Prostate gland (tissue), 2 donors: Measurements from ENCODE around the gene NTSR2. TPM values are rescaled to one million over a fixed set of nuclear protein-coding genes. Genes with fewer than 3 reads are reported as not detected.
"Not testable (repeated sequence)": the region's sequence is repeated elsewhere in the genome, so short reads cannot be mapped to it uniquely, and the experiment has no call there.

ENCODE experiments used
- DNase-seq: peaks from one replicate; pipeline ENCODE4 v3.0.0-alpha.2; 2019; ENCODE audit warnings: low spot score
- H3K27ac ChIP-seq, 2 donors: fragments of 200-600 bp; sonication (generic); 2 replicates each; pipeline ENCODE4 v1.5.1; 2017 to 2019
- H3K27me3 ChIP-seq: fragments of 200-600 bp; sonication (generic); replicated peaks from 2 replicates; pipeline ENCODE4 v1.5.1; 2019; ENCODE audit not compliant: insufficient read depth
- H3K36me3 ChIP-seq, 2 donors: fragments of 200-600 bp; sonication (generic); 1 replicate in 1 of 2; 2 replicates in 1 of 2; pipeline versions ENCODE4 v1.5.1 to v1.8.1; 2017 to 2019
- H3K4me1 ChIP-seq: fragments of 200-600 bp; sonication (generic); replicated peaks from 2 replicates; pipeline ENCODE4 v1.5.1; 2019
- H3K4me3 ChIP-seq, 2 donors: fragments of 200-600 bp; sonication (generic); 2 replicates each; pipeline ENCODE4 v1.5.1; 2017 to 2019
- H3K9me3 ChIP-seq: fragments of 200-600 bp; sonication (generic); 2 replicates; pipeline ENCODE4 v1.5.1; 2017
- POLR2A ChIP-seq: fragments of 450-650 bp; IDR thresholded peaks from one replicate; pipeline ENCODE4 v1.6.1; 2016; ENCODE audit warnings: antibody characterized with exemption, mild to moderate bottlenecking
- POLR2AphosphoS5 ChIP-seq: sonication (generic); formaldehyde crosslinking; IDR thresholded peaks from one replicate; pipeline ENCODE4 v1.6.1; 2017; ENCODE audit warnings: antibody characterized with exemption
- WGBS: methylation state at CpG from one replicate; pipeline ENCODE4 v1.1.5; 2018; 5-methylcytosine and 5-hydroxymethylcytosine counted together
- intact Hi-C: fragments of 100-400 bp; cut with DNase I; formaldehyde crosslinking; loops from one replicate; pipeline ENCODE4 v1.14.2; 2022
- total RNA-seq, 2 donors: library from RNA; depleted of rRNA; stranded (reverse); fragments of >200 nt; gene quantifications; one replicate each; pipeline ENCODE4 v1.1.0, GENCODE V29; 2016
- TF ChIP-seq, protein P1 (sequence below), 4 experiments: fragments of 200-600 bp in 2 of 4; fragments of 450-650 bp in 2 of 4; sonication (generic) in 2 of 4; IDR thresholded peaks; 1 replicate in 3 of 4; 2 replicates in 1 of 4; pipeline ENCODE4 v1.5.1; 2016 to 2019; ENCODE audit warnings: antibody characterized with exemption in 4 of 4, mild to moderate bottlenecking in 2 of 4, moderate library complexity in 2 of 4

NTSR2 gene
- total RNA-seq, 2 donors from 2014 or later = 0.34 TPM; not detected in 1

DNA sequence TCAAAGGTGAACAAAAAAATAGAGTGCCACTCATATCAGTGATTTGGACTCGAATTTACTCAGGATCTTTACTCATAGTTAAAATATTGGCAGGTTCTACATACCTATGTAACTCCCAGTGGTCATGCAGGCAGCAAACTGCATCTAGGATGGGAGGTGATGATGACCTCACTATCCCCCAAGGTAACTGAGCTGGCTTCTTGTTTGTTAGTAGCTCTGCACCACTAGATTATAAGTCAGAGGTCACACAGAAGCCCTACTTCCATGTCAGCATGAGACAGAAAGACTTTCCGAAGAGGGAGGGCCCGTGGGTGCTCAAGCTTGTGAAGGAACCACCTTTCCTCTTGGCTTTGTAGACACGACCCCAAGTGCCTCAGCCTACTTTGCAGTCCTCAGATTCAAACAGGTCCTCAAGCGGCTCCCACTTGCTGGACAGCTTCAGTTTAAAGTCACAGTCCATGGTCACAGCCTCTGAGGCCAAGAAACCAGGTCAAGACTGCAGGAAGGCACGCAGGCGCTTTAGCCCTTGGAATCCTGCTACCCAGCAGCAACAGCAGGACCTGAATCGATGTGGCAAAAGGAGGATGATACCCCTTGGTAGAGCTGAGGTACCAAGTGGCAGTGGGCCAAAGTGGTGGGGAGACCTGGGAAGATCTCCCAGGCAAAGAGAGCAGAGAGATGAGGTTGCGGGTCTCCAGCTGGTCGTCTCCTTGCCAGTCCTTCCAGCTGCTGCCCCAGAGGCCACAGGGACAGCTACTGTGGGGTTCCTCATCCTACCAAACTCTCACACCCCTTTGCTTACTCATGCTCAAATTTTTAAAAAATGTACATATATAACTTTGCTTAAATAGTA is 4.3 kb downstream of the NTSR2 start:
- Histone ChIP-seq H3K36me3 (no peaks in the 10 kb centered on the region), H3K27me3 (no peaks in the 10 kb centered on the region), H3K27ac (no peak overlapping the region), H3K9me3 (no peaks in the 10 kb centered on the region), H3K4me3 (no peak overlapping the region), H3K4me1 (no peaks in the 10 kb centered on the region)
- WGBS = 82% methylated on average over 10 of the region's 10 CpGs
- intact Hi-C loops = no loop called here
- TF ChIP-seq POLR2AphosphoS5 (no peak), POLR2A (no peak)
- TF ChIP-seq, protein P1, sequence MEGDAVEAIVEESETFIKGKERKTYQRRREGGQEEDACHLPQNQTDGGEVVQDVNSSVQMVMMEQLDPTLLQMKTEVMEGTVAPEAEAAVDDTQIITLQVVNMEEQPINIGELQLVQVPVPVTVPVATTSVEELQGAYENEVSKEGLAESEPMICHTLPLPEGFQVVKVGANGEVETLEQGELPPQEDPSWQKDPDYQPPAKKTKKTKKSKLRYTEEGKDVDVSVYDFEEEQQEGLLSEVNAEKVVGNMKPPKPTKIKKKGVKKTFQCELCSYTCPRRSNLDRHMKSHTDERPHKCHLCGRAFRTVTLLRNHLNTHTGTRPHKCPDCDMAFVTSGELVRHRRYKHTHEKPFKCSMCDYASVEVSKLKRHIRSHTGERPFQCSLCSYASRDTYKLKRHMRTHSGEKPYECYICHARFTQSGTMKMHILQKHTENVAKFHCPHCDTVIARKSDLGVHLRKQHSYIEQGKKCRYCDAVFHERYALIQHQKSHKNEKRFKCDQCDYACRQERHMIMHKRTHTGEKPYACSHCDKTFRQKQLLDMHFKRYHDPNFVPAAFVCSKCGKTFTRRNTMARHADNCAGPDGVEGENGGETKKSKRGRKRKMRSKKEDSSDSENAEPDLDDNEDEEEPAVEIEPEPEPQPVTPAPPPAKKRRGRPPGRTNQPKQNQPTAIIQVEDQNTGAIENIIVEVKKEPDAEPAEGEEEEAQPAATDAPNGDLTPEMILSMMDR (IDR thresholded peaks at IDR 0.05) = no peak
- no peak for DNase-seq

DNA sequence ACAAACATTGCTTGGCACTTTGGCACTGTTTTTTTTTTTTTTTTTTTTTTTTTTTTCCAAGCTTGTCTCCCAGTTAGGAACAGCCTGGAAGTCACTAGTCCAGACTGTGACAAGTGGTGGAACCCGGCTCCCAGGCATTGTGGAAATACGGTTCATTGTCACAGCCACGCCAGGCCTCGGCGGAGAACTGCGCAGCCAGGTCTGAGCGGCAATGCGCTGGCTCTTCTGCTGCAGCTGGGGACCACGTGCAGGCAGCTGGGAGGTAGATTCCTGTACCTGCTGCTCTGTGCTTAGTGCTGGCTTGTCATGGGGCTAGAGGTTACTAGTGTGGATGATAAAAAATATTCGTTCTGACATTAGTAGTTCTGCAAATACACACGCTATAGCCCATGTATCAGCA is 5.0 kb downstream of the NTSR2 start:
- intact Hi-C loops = no loop called here
- H3K9me3 ChIP-seq = no peaks in the 10 kb centered on the region
- no peak overlapping the region for H3K4me3 ChIP-seq
- WGBS = 87% methylated on average over 11 of the region's 11 CpGs
- no peak overlapping the region for H3K27ac ChIP-seq
- DNase-seq = no peak
- H3K27me3 ChIP-seq = no peaks in the 10 kb centered on the region
- no peaks in the 10 kb centered on the region for H3K36me3 ChIP-seq
- TF ChIP-seq, protein P1 (IDR thresholded peaks at IDR 0.05) = no peak
- TF ChIP-seq POLR2A = no peak
- TF ChIP-seq POLR2AphosphoS5 = no peak
- H3K4me1 ChIP-seq = no peaks in the 10 kb centered on the region

DNA sequence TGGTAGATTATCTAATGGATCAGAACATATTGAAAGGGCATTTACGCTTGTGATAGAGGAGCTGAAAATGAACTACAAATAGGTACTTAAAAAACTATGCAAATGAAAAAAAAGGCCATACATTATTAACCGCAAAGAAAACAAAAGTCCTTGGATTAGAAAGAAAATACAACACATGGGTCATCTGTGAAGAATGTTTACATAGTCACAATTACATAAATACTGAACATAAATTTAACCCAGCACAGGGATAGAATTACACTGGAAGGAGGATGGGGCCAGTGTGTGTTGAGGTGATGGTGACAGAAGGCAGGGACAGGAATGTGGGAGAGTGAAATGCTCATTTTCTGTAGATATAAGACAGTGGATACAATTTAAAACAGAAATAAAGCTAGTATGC is 6.6 kb downstream of the NTSR2 start:
- WGBS = 34% methylated on average over 2 of the region's 2 CpGs
- Histone ChIP-seq H3K27ac (no peak overlapping the region), H3K27me3 (no peaks in the 10 kb centered on the region), H3K4me1 (no peaks in the 10 kb centered on the region), H3K4me3 (no peak overlapping the region), H3K36me3 (no peaks in the 10 kb centered on the region), H3K9me3 (no peaks in the 10 kb centered on the region)
- intact Hi-C loops = no loop called here
- TF ChIP-seq, protein P1 (IDR thresholded peaks at IDR 0.05) = no peak
- no peak for TF ChIP-seq POLR2A
- TF ChIP-seq POLR2AphosphoS5 = no peak
- DNase-seq = no peak

DNA sequence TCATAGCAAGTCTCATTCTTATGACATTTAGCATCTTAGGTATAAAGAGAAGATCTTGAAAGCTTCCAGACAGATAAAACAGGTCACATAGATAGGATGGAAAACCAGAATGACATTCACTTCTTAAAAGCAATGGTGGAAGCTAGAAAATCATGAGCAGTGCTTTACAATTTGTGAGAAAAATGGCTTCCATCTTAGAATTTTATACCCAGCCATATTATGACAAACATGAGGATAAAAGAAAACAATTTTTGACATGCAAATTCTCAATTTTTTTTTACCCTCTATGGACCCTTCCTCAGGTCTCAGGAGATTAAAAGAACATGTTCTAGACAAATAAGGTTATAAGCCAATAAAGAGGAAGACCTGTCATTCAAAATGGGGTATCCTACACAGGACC is 7.1 kb downstream of the NTSR2 start:
- Histone ChIP-seq H3K27me3 (no peaks in the 10 kb centered on the region), H3K4me3 (no peak overlapping the region), H3K4me1 (no peaks in the 10 kb centered on the region), H3K9me3 (no peaks in the 10 kb centered on the region), H3K27ac (no peak overlapping the region), H3K36me3 (no peaks in the 10 kb centered on the region)
- intact Hi-C loops = no loop called here
- DNase-seq = no peak
- TF ChIP-seq POLR2AphosphoS5 = no peak

DNA sequence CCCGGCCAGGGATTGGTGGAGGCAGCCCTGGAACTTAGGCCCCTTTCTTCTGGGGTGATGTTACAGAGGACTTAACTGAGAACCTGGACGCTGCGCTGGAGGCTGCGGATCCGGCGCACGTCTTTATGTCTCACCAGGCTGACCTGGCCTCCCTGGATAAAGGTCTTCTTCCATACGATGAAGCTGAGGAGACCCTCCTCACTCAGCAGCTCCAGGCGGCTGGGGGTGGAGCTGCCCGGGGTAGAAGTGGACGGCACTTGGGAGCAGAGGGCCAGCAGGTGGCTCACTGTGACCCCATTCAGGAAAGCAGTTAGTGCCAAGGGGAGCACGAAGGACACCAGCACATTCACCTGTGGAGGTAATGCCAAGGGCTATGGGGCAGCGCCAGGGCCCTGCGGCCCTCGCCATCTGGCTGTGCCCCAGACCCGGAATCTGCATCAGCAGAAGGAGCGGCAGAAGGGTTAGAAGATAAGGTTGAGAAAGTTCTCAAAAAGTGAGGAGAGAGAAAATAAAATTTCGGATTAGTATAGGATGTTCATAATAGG is 8.0 kb downstream of the NTSR2 start:
- Histone ChIP-seq H3K4me1 (no peaks in the 10 kb centered on the region), H3K36me3 (no peaks in the 10 kb centered on the region), H3K9me3 (no peaks in the 10 kb centered on the region), H3K4me3 (no peak overlapping the region), H3K27ac (no peak overlapping the region), H3K27me3 (no peaks in the 10 kb centered on the region)
- DNase-seq = no peak
- TF ChIP-seq POLR2AphosphoS5 (no peak), POLR2A (no peak)
- TF ChIP-seq, protein P1 (IDR thresholded peaks at IDR 0.05) = no peak
- intact Hi-C loops = no loop called here
- 93% methylated on average over 18 of the region's 18 CpGs for WGBS

DNA sequence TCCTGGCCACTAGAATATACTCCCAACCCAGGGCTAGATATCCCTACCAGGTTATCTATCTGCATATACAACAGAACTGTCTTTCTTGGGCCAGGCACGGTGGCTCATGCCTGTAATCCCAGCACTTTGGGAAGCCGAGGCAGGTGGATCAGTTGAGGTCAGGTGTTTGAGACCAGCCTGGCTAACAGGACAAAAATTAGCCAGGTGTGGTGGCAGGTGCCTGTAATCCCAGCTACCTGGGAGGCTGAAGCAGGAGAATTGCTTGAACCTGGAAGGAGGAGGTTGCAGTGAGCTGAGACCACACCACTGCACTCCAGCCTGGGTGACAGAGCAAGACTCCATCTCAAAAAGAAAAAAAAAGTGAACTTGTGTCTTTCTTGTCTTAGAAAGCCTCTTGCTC is 9.6 kb downstream of the NTSR2 start:
- 85% methylated on average over 2 of the region's 2 CpGs for WGBS
- DNase-seq = not testable (repeated sequence)

More for the DNA sequence above, 9.6 kb downstream of the NTSR2 start:
- H3K36me3 ChIP-seq, H3K4me1 ChIP-seq, H3K4me3 ChIP-seq, H3K27ac ChIP-seq, intact Hi-C loops, H3K9me3 ChIP-seq, H3K27me3 ChIP-seq: not testable (repeated sequence)
